ENCODE measurements around the gene VPS35L.

GRCh38 chr16:19636436-19637267 lies 81.1 kb downstream of the VPS35L start:
- TF ChIP-seq CTCF (conservative IDR thresholded peaks at IDR 0.05; ENCODE audit: low read depth, low read length) (no peak), EZH2 (IDR thresholded peaks at IDR 0.05; ENCODE audit: borderline replicate concordance, low read depth, low read length, poor library complexity, severe bottlenecking) (no peak)

All from A673 (cell line).